ENCODE data around the gene SEMA5B.

SEMA5B gene

GRCh38 chr3:122967765-122968164, 59.8 kb downstream of the SEMA5B start:
- no peak for DNase-seq

- DNase-seq, result no peak
Measured at GRCh38 chr3:122967356-122967755, 60.2 kb downstream of the SEMA5B start.

- no peak for DNase-seq
Measured at GRCh38 chr3:122966045-122966444, 61.5 kb downstream of the SEMA5B start.

GRCh38 chr3:122964811-122965210, 62.8 kb downstream of the SEMA5B start:
- DNase-seq, result no peak

- DNase-seq, result no peak
Measured at GRCh38 chr3:122962149-122962548, 65.4 kb downstream of the SEMA5B start.

GRCh38 chr3:122961146-122961545, 66.4 kb downstream of the SEMA5B start:
- no peak for DNase-seq

GRCh38 chr3:122960652-122961051, 66.9 kb downstream of the SEMA5B start:
- no peak for DNase-seq

- no peak for DNase-seq
Measured at GRCh38 chr3:122959339-122959738, 68.2 kb downstream of the SEMA5B start.

- DNase-seq, result no peak
Measured at GRCh38 chr3:122957707-122958689, 69.6 kb downstream of the SEMA5B start.

- DNase-seq, result no peak
Measured at GRCh38 chr3:122956693-122957455, 70.7 kb downstream of the SEMA5B start.

- no peak for DNase-seq
Measured at GRCh38 chr3:122955916-122956692, 71.5 kb downstream of the SEMA5B start.

GRCh38 chr3:122952520-122952919, 75.0 kb downstream of the SEMA5B start:
- DNase-seq, result no peak

GRCh38 chr3:122948408-122948807, 79.2 kb downstream of the SEMA5B start:
- DNase-seq, result no peak

GRCh38 chr3:122947738-122948137, 79.8 kb downstream of the SEMA5B start:
- DNase-seq, result no peak

GRCh38 chr3:122947196-122947595, 80.4 kb downstream of the SEMA5B start:
- DNase-seq, result no peak

- no peak for DNase-seq
Measured at GRCh38 chr3:122946185-122946584, 81.4 kb downstream of the SEMA5B start.

- DNase-seq, result no peak
Measured at GRCh38 chr3:122945230-122945629, 82.3 kb downstream of the SEMA5B start.

- no peak for DNase-seq
Measured at GRCh38 chr3:122944671-122945161, 82.8 kb downstream of the SEMA5B start.

GRCh38 chr3:122943828-122944190, 83.8 kb downstream of the SEMA5B start:
- no peak for DNase-seq

GRCh38 chr3:122942937-122943827, 84.4 kb downstream of the SEMA5B start:
- no peak for DNase-seq

GRCh38 chr3:122942239-122942638, 85.3 kb downstream of the SEMA5B start:
- DNase-seq, result no peak

All from GDM1 (cell line).